GM19324 (cell line): Measurements from ENCODE around the gene FAM83C.

Source experiments
- ATAC-seq: cut with Tn5 transposase; IDR thresholded peaks from one replicate; pipeline ENCODE4 v1.9.1; 2021; ENCODE audit warnings: mild to moderate bottlenecking, moderate library complexity; ENCODE audit not compliant: unreplicated experiment, low FRiP score

The FAM83C gene

DNA sequence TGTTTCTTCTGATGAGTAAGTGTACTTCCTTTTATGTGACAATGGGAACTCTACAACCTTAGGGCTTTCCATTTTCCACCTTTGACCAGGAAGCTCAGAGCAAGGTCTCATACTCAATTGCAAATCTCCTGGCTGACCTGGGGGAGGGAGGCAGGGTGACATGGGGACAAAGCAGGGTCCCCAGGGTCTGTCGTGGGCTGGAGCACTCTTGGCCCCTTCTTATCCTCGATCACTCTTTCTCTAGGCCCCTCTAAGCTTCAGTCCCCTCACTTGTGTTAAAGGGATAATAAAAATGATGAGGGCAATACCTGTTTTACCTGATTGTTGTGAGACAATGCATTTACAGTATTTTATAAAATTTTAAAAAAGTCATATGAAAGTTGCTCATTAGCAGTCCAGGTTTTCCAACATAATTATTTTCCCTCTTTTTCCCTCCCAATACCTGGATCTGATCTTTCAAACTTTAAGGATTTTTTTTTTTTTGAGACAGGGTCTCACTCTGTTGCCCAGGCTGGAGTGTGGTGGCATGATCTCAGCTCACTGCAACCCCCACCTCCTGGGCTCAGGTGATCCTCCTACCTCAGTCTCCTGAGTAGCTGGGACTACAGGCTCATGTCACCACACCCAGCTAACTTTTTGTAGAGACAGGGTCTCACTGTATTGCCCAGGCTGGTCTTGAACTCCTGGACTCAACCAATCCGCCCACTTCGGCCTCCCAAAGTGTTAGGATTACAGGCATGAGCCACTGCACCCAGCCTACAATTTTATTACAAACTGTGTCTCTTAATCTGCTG, 8.4 kb upstream of the FAM83C start:
- ATAC-seq: no peak

DNA sequence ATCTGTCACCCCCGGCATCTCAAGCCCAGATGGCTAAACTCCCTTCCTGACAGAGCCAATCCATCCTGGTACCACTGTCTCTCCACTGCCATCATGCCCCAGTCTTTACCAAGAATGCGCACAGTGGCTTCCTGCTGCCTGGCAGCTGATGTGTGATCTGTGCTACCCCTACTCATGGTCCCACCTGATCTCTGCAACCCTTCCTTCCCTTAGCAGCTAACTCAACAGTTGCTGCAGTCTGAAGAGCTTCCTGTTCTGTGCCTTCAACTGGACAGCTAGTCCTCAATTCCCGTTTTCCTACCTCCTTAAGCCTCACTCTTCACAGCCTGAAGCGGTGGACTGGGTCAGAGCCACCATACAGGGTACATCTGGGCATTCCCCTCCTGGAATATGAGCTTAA, 7.6 kb upstream of the FAM83C start:
- ATAC-seq: no peak

DNA sequence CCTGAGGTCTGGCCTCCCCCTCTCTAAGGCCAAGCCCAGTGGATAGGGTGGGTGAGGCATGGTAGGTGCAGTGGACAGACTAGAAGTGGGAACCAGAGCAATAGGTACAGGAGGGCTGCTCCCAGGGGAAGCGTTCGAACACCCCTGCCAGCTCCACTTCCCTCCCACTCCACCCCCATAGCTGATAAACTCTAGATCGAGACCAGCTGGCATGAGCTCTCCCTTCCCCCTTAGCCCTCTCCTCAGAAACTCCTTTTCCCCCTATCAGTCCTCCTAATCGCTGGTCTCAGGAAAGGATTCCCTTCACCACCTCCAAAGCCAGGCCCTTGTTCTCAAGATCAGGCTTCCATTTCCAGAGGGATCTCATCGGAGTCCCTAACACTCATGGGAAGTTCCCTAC, 6.0 kb upstream of the FAM83C start:
- ATAC-seq: no peak

DNA sequence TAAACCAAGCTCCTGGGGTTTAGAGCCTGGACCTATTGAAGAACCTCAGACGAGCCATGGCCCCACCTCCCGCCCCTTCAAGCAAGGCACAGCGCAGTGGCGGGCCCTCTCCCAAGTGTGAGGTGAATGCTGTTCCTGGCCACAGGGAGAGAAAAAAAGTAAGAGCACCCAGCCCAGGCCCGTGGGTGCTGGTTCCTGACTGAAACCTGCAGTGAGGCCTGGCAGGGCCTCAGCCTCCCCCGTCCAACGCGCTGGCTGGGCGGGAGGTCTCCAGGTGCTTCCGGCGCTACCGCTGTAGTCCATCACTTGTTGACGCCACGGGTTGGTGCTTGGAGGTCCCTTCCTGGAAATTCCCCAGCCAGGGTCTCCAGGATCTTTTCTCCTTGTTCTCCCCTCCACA, 5.5 kb upstream of the FAM83C start:
- ATAC-seq: no peak

DNA sequence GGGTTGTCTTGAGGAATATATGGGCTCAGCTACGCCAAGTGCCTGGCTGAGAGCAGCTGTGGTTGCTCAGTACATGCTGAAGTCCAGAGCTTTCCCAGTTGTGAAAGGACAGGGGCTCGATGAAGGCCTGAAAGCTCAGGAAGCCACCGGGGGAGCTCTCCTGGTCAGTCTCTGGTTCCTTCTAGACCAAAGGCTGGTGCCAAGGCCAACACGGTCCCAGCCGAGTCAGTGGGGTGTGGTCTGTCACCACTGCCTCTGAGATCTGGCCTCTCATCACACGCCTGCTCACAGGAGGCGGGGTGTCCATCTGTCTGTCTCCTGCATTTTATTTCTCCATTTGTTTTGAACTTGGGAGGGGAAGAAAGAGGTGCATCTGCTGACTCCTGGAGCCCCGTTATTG, 4.9 kb upstream of the FAM83C start:
- no peak for ATAC-seq

DNA sequence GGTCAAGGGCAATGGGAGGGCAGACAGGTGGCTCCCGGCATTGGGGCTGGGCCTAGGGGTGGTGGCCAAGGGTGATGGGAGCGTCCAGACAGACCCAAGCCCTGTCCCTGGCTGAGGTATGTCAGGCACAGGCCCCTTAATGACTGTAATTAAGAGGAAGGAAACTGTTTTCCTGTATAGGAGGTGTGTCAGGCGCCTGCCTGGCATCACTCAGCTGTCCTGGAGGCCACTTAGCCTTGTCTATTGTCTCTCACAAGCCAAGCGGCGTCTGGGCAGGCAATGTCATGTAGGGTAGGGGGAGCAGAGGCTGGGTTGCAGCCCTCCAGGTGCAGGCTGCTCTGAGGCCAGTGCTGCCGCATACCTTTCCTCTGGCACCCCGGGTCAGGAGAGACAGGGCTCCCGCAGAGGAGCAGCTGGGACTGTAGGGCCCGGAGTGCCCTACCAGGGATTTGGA, 3.9 kb upstream of the FAM83C start:
- no peak for ATAC-seq

DNA sequence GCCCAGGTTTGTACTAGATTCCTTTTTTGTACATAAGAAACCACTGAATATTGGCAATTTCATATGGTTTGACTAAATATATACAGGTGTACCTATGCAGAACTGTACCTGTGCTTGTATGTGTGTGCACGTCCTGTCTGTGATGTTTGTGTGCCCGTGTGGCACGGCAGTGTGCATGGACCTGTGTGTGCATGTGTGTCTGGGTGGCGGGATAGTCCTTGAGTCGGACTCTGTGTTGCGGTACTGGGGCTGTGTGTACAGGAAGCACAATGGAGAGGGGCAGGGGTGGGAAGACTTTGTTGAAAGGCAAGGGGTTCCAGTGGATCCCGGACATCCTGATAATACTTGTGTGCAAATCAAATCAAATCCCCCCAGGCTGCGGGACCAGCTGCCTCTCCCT, 3.4 kb upstream of the FAM83C start:
- no peak for ATAC-seq

DNA sequence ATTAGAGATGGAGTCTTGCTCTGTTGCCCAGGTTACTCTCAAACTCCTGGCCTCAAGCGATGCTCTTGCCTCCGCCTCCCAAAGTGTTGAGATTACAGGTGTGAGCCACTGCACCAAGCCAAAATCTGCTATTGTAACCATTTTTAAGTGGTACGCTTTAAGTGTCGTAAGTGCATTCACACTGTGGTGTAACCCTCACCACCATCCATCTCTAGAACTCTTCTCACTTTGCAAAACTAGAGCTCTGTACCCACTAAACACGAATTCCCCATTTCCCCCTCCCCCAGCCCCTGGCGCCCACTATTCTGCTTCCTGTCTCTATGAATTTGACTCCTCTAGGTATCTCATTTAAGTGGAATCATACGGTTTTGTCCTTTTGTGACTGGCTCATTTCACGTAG, 2.8 kb upstream of the FAM83C start:
- no peak for ATAC-seq

DNA sequence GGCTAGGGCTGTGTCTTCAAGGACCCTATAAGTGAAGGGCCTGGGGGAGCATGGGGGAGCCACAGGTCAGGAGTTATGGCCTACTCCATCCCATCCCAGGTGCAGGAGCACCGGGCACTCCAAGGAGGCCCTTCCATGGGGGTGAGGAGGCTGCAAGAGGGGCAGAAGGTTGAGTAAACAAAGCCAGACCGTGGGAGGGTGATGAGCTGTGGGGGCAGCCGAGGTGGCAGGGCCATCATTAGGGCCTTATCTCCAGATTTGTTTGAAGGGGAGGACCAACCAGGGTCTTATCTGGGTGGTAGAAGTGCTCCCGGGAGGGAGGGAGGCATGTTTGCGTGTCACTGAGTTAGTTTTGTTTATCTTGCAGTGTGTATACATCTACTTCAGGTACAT, 2.1 kb upstream of the FAM83C start:
- no peak for ATAC-seq

DNA sequence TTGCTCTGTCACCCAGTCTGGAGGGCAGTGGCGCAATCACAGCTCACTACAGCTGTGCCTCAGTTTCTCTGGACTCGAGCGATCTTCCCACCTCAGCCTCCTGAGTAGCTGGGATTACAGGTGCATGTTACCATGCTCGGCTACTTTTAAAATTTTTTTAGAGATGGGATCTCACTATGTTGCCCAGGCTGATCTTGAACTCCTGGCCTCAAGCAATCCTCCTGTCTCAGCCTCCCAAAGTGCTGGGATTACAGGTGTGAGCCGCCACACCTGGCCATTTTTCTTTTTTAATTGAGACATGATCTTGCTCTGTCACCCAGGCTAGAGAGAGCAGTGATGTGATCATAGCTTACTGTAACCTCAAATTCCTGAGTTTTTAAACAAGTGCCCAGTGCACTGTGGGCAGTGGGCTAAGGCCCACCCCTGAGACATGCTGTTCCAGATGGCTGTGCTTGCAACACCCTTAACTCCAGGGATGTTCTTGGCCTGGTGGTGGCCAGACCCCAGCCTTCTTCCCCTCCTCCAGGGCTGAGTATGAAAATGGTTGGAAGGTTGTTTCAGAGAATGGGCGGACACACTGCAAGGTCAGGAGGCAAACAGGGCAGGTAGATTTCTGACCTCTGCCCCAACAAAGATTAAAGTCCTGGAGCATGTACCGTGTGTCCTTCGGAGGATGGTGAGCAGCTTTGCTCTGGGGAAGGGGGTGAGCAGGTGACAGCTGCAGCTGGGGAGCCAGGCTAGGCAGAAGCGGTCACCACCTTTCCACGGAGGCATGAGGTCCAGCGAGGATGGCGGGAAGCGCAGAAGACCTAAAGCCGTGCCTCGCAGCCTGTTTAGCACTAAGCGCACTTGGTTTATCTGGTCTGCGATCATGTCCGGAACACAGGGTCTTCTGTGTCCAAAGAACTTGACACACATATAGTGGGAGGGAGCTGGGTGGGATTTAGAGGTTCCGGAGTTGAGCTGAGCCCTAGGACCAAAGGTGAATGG, 1.4 kb upstream of the FAM83C start:
- no peak for ATAC-seq

DNA sequence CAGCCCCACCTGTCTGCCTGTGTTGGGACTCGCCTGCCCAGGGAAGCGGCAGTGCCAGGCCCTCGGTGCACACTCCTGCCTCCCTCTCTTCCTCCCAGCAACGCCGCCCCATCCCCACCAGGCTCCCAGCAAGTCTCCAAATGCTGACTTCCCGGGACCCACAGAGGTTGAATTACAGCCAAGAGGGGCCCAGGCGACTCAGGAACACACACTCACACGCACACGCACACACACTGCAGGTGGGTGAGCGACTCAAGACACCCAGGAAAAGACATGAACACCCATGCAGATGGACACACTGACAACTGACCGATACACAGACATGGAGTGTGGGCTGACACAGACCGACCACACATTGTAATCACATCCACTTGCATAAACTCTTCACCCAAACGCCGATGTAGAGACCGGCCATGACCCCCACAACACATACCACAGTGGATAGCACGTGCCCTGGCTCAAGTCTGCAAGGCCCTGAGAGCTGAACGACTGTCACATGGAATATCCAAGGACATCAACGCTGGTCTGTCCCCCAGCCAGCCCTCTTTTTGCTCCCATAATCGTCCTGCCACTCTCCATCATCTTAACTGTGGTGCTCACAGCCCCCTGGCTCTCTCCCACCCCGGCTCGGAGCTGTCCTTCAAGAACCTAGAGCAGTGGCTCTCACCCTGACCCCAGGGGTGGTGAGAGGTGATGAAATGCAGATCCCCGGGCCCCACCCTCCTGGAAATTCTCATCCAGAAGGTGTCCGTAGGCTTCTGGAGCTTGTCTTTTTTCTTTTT, 470 bp upstream of the FAM83C start:
- no peak for ATAC-seq

DNA sequence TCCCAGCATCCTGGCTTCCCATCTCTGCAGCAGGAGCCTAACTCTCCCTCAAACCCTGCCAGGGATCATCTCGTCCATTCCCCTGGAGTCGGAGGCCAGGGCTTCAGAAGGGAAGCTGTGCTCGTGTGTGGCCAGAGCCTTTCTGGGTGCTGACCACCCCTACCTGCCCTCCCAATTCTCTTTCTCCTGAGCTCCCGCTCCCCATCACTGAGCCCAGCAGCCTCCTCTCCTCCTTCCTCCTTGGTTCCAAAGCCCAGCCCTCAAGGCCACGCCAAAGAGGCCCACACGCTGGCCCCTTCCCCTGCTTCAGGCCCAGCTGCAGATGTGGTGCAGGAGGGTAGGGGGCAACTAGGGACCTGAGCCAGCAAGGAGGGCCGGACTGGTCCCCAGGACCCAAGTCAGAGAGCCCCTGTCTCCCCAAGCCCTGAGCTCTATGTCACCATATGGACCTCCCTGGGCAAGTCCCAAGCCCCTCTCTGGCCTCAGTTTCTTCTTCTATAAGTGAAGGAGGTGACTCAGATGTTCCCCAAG, 1.3 kb downstream of the FAM83C start:
- no peak for ATAC-seq

DNA sequence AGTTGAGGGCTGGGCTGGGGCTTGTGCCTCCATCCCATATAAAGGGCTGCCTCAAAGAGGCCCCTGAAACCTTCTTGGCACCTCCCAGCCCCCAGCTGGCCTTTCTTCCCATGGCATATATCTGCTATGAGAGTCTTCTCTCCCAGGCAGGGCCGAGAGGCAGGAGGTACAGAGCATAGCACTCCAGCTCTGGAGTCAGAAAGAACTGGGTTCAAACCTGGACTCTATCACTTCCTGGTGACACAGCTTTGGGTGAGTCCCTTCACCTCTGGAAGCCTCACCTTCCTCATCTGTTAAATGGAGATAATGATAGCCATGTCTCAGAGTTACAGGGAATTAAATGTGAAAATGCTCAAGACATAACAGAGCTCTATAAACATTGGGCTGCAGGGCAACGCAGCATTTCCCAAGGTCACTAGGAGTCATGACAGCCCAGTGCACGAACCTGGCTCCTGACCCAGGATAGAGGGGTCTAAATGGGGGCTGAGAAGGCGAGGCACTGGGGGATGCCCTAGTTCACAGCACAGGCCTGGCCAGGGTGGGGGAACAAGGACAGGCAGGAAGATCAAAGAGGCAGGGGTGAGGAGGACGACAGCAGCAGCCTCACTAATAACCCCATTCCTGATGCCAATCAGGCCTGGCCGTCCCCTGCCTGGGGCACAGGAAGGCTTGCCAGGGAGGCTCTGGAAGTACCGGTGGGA, 1.9 kb downstream of the FAM83C start:
- no peak for ATAC-seq

DNA sequence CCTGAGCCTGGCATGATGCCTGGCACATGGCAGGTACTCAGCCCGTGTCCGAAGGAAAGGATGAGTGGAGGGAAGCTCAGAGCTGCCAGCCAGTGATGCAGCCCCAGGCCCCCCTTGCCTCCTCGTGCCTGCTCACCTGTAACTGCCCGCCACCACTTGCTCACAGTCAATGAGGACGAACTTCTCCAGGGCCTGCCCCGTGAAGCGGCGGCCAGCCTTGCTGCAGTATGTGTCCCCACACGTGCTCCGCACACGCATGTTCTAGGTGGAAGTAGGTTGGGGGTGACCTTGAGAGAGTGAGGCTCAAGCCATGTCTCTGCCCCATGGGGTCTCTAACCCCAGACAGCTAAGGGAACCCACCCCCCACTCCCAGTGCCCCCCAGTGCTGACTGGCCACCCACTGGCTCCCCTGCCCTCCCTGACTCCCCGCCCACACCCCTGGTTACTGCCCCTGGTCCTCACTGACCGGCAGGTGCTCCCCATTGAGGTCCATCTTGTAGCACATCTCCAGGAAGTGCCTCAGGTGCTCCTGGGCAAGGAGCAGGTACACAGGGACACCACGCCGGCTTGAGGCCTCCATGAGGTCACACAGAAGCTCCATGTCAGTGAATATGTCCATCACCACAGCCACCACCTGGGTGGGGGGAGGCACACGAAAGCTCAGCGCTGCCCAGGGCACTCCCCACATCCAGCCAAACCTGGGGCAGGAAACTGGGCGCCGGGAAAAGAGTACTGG, 3.7 kb downstream of the FAM83C start:
- no peak for ATAC-seq

DNA sequence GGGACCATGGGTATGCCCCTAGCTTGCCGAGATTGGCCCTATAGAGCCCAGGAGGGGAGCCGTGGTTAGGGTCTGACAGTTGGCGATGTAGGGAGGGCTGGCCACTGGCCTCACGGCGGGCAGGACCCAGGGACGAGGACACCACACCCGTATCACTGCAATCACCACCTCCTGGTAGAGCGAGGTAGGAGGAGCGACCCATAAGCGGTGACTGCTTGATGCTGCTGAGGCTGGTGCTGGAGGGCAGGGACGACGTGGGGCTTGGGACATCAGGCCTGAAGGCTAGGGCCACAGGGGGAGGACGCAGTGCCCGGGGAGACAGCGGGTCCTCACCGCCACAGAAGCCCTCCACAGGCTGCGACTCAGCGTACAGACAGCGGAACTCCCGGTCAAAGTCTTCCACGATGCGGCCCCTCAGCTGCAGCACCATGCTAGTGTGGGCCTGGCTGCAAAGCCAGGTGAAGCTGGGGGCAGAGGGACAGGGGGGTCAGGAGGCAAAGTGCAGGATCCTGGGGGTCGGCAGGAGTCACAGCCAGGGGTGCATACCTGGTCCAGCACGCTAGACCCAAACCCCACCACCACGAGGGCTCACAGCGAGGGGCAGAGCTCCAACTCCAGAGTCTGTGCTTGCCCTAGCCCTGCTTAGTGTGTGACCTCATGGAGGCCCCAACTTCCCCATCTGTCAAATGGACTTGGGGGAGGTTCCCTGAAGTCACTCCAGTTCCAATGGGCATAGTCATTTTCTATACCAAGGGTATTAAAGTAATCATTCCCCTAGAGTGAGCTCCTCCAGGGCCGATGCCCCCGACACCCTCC, 4.5 kb downstream of the FAM83C start:
- ATAC-seq: no peak

DNA sequence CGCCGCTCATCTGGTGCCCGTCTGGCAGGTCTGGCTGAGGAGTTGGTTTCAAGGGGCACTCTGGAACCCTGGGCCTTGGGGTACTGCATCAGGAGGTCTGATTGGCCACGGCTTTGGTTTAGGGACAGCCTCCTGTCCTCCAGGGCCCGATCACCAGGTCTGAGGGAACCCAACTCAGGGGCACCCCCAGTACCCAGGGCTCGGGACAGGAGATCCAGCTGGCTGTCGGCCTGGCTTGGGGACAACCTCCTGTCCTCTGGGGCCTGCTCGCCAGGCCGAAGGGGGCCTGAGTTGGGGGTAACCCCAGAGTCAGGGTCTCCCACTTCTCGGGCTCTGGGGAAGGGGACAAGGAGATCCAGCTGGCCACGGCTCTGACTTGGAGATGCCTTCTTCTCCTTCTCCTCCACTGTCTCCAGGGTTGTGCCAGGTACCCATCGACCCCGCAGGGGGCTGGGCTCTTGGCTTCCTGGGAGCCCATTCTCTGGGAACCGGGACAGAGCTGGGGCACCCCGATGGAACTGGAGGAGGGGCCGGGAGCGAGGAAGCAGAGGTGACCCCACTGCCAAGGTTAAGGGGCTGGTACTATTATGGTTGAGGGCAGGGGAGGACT, 5.2 kb downstream of the FAM83C start:
- no peak for ATAC-seq

DNA sequence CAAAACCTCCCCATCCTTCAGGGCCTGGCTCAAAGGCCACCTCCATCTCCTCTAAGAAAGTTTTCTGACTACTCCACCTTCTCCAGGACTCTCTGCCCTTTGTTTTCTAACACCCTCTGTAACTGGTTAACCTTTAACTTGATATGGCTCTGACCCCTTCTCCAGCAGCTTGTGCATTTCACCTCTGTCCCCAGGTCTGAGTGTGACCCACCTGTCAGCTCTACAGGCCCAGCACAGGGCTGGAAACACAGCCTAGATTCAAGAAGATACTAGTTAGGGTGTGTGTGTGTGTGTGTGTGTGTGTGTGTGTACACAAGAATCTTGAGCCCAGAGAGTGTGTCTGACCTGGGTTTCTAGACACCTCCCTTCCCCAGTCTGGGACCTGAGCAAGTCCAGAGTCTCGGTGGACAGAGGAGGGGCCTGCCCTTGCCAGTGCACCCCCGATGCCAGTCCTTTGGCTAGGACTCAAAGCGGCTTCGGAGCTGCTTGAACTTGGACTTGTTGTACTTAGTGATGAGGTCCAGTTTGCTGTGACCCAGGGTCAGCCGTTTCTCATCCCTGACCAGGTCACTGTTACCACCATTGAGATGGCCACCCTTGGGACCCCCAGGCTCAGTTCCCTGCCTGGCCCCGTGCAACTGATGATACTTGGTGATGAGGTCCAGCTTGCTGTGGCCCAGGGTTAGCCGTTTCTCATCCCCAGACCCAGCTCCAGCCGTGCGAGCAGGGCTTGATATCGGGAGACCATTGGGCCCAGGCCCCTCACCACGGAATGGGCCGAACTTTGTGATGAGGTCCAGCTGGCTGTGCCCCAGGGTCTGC, 5.9 kb downstream of the FAM83C start:
- ATAC-seq: no peak
